Hepatocyte (in vitro differentiated cells): Measurements from ENCODE around the gene PDE11A. TPM values are rescaled to one million over a fixed set of nuclear protein-coding genes. Genes with fewer than 3 reads are reported as not detected.
A peak's percentile ranks its signal among the peaks of the same experiment; 100 is the strongest.

Source experiments
- DNase-seq: peaks from one replicate; pipeline ENCODE4 v3.0.0-alpha.2; 2016; ENCODE audit warnings: low spot score
- H2AFZ ChIP-seq: fragments of 200-600 bp; sonication (generic); 2 replicates; pipeline ENCODE4 v1.6.0; 2016; ENCODE audit warnings: antibody characterized with exemption, mild to moderate bottlenecking
- H3K27ac ChIP-seq: fragments of 200-600 bp; sonication (generic); 2 replicates; pipeline ENCODE4 v1.5.1; 2016; ENCODE audit warnings: mild to moderate bottlenecking
- H3K27me3 ChIP-seq: fragments of 200-600 bp; sonication (generic); 2 replicates; pipeline ENCODE4 v1.6.1; 2016
- H3K36me3 ChIP-seq: fragments of 200-600 bp; sonication (generic); replicated peaks from 2 replicates; pipeline ENCODE4 v1.5.1; 2016; ENCODE audit warnings: low read depth; ENCODE audit not compliant: insufficient read depth
- H3K4me1 ChIP-seq: fragments of 200-600 bp; sonication (generic); 2 replicates; pipeline ENCODE4 v1.5.1; 2016; ENCODE audit warnings: mild to moderate bottlenecking, moderate library complexity; ENCODE audit not compliant: insufficient read depth
- H3K4me2 ChIP-seq: fragments of 200-600 bp; sonication (generic); 2 replicates; pipeline ENCODE4 v1.6.0; 2016
- H3K4me3 ChIP-seq: fragments of 200-600 bp; sonication (generic); 2 replicates; pipeline ENCODE4 v1.5.1; 2016; ENCODE audit warnings: mild to moderate bottlenecking
- H3K79me2 ChIP-seq: fragments of 200-600 bp; sonication (generic); 2 replicates; pipeline ENCODE4 v1.6.0; 2017; ENCODE audit warnings: mild to moderate bottlenecking
- H3K9me2 ChIP-seq: fragments of 200-600 bp; sonication (generic); replicated peaks from 2 replicates; pipeline ENCODE4 v1.6.0; 2017; ENCODE audit warnings: mild to moderate bottlenecking; ENCODE audit not compliant: insufficient read depth
- H3K9me3 ChIP-seq: fragments of 200-600 bp; sonication (generic); 2 replicates; pipeline ENCODE4 v1.5.1; 2016; ENCODE audit warnings: low read depth, mild to moderate bottlenecking
- H4K20me1 ChIP-seq: fragments of 200-600 bp; sonication (generic); 2 replicates; pipeline ENCODE4 v1.6.0; 2016; ENCODE audit warnings: mild to moderate bottlenecking; ENCODE audit not compliant: insufficient read depth, poor library complexity, severe bottlenecking
- CTCF ChIP-seq: fragments of 200-600 bp; sonication (generic); IDR thresholded peaks from 2 replicates; pipeline ENCODE4 v1.5.1; 2016; ENCODE audit warnings: antibody characterized with exemption, mild to moderate bottlenecking; ENCODE audit not compliant: poor library complexity
- EZH2 ChIP-seq: fragments of 200-600 bp; sonication (generic); IDR thresholded peaks from 2 replicates; pipeline ENCODE4 v1.6.1; 2016; ENCODE audit warnings: antibody characterized with exemption, mild to moderate bottlenecking, borderline replicate concordance
- EZH2phosphoT487 ChIP-seq: fragments of 200-600 bp; sonication (generic); IDR thresholded peaks from one replicate; pipeline ENCODE4 v1.6.1; 2018; ENCODE audit warnings: antibody characterized with exemption, mild to moderate bottlenecking, low read depth, moderate library complexity; ENCODE audit not compliant: unreplicated experiment, severe bottlenecking
- WGBS: methylation state at CpG from one replicate; pipeline ENCODE4 v1.1.6; 2016; ENCODE audit warnings: low lambda C conversion rate; ENCODE audit errors: missing lambda C conversion rate; 5-methylcytosine and 5-hydroxymethylcytosine counted together
- polyA plus RNA-seq: library from polyadenylated mRNA; unstranded; fragments of >200 nt; fragmentation: Nextera tagmentation; extraction: Ambion mirVana; gene quantifications from 2 replicates; pipeline ENCODE4 v1.2.1, GENCODE V29; 2016
- total RNA-seq: library from RNA; depleted of rRNA; stranded (reverse); fragments of >200 nt; gene quantifications from 2 replicates; pipeline ENCODE4 v1.2.3, GENCODE V29; 2014

PDE11A gene
- total and polyA plus RNA-seq, 2 experiments from 2014 or later, result 0.71 to 1.9 TPM

GRCh38 chr2:177692783-177693269 is 379.8 kb downstream of the PDE11A start:
- H3K9me2 ChIP-seq, result no peaks in the 10 kb centered on the region
- 93% methylated on average over 4 of the region's 4 CpGs for WGBS
- TF ChIP-seq EZH2, result no peak
- no peak for TF ChIP-seq EZH2phosphoT487
- no peak for TF ChIP-seq CTCF
- H3K27ac ChIP-seq, result peak overlapping the region; percentile 60
- no peaks in the 10 kb centered on the region for H3K36me3 ChIP-seq
- H2AFZ ChIP-seq, result no peak overlapping the region
- H3K27me3 ChIP-seq, result no peaks in the 10 kb centered on the region
- H3K4me2 ChIP-seq, result peak overlapping the region; percentile 44
- peak; percentile 32 for DNase-seq
- no peaks in the 10 kb centered on the region for H4K20me1 ChIP-seq
- H3K4me1 ChIP-seq, result peaks cover 9% of the 10 kb centered on the region
- H3K9me3 ChIP-seq, result no peaks in the 10 kb centered on the region
- no peaks in the 10 kb centered on the region for H3K79me2 ChIP-seq
- H3K4me3 ChIP-seq, result no peak overlapping the region

- Histone ChIP-seq H2AFZ (no peak overlapping the region), H3K27ac (peak overlapping the region; percentile 60), H3K4me1 (peaks cover 9% of the 10 kb centered on the region), H3K4me3 (no peak overlapping the region), H4K20me1 (no peaks in the 10 kb centered on the region), H3K4me2 (peak overlapping the region; percentile 44), H3K36me3 (no peaks in the 10 kb centered on the region), H3K79me2 (no peaks in the 10 kb centered on the region), H3K9me2 (no peaks in the 10 kb centered on the region), H3K27me3 (no peaks in the 10 kb centered on the region), H3K9me3 (no peaks in the 10 kb centered on the region)
- WGBS, result 18% methylated on average over 2 of the region's 2 CpGs
- DNase-seq, result peak; percentile 24
- no peak for TF ChIP-seq EZH2
- TF ChIP-seq EZH2phosphoT487, result no peak
- TF ChIP-seq CTCF, result no peak
These were observed 380.4 kb downstream of the PDE11A start for GRCh38 chr2:177692042-177692782.

- no peak overlapping the region for H2AFZ ChIP-seq
- no peak overlapping the region for H3K27ac ChIP-seq
- no peaks in the 10 kb centered on the region for H3K9me2 ChIP-seq
- no peak for TF ChIP-seq EZH2phosphoT487
- no peak for TF ChIP-seq CTCF
- H3K27me3 ChIP-seq, result no peaks in the 10 kb centered on the region
- H3K79me2 ChIP-seq, result no peaks in the 10 kb centered on the region
- H3K36me3 ChIP-seq, result no peaks in the 10 kb centered on the region
- H3K4me1 ChIP-seq, result peaks cover 9% of the 10 kb centered on the region
- no peak for DNase-seq
- no peaks in the 10 kb centered on the region for H3K9me3 ChIP-seq
- 0% methylated on average over 1 of the region's 1 CpG for WGBS
- no peaks in the 10 kb centered on the region for H4K20me1 ChIP-seq
- no peak overlapping the region for H3K4me3 ChIP-seq
- H3K4me2 ChIP-seq, result no peak overlapping the region
These were observed 381.4 kb downstream of the PDE11A start for GRCh38 chr2:177691177-177691576.
